WTC11 (cell line): ENCODE data around the gene EIF1AD. TPM values are rescaled to one million over a fixed set of nuclear protein-coding genes. Genes with fewer than 3 reads are reported as not detected.

Experiments
- ATAC-seq: fragments of 200-7000 bp; cut with Tn5 transposase; 2 replicates; pipeline ENCODE4 v1.10.0; 2021; ENCODE audit warnings: mild to moderate bottlenecking, moderate library complexity
- CTCF ChIA-PET: fragments of 300-600 bp; sonication (Branson Sonifier 250); formaldehyde crosslinking; loops from one replicate; lab custom pipeline; 2021; ENCODE audit warnings: antibody characterized with exemption; lab: Charles Lee
- POLR2A ChIA-PET: fragments of 350-600 bp; sonication (Branson Sonifier 250); formaldehyde crosslinking; loops from one replicate; lab custom pipeline; 2021; ENCODE audit warnings: antibody characterized with exemption; lab: Charles Lee
- DNase-seq: peaks from one replicate; pipeline ENCODE4 v3.0.0; 2021; ENCODE audit warnings: low spot score
- H3K27ac Mint-ChIP-seq: 2 replicates; pipeline ENCODE4 v1.8.0; 2021; ENCODE audit warnings: mixed read lengths
- H3K27me3 Mint-ChIP-seq: 2 replicates; pipeline ENCODE4 v1.8.0; 2021; ENCODE audit warnings: low read depth, mild to moderate bottlenecking, moderate library complexity, mixed read lengths
- H3K36me3 Mint-ChIP-seq: 2 replicates; pipeline ENCODE4 v1.8.0; 2021; ENCODE audit warnings: mixed read lengths
- H3K4me1 Mint-ChIP-seq: 2 replicates; pipeline ENCODE4 v1.8.0; 2022; ENCODE audit warnings: mixed read lengths
- H3K4me3 Mint-ChIP-seq: 2 replicates; pipeline ENCODE4 v1.8.0; 2021; ENCODE audit warnings: mild to moderate bottlenecking, moderate library complexity, mixed read lengths
- H3K9me3 Mint-ChIP-seq: 2 replicates; pipeline ENCODE4 v1.8.0; 2021; ENCODE audit warnings: mixed read lengths
- ATF6 ChIP-seq: sonication (generic); formaldehyde crosslinking; IDR thresholded peaks from 2 replicates; pipeline ENCODE4 v1.8.1; 2023; ENCODE audit warnings: mild to moderate bottlenecking, missing genetic modification reagents
- CBFB ChIP-seq: sonication (generic); formaldehyde crosslinking; IDR thresholded peaks from 2 replicates; pipeline ENCODE4 v1.8.1; 2022; ENCODE audit warnings: mild to moderate bottlenecking, low read depth, missing genetic modification reagents
- ESRRA ChIP-seq: sonication (generic); formaldehyde crosslinking; IDR thresholded peaks from 2 replicates; pipeline ENCODE4 v1.8.1; 2022; ENCODE audit warnings: mild to moderate bottlenecking, missing genetic modification reagents, borderline replicate concordance
- FOXP1 ChIP-seq: sonication (generic); formaldehyde crosslinking; IDR thresholded peaks from 2 replicates; pipeline ENCODE4 v1.8.0; 2022; ENCODE audit warnings: missing genetic modification reagents, mild to moderate bottlenecking, moderate library complexity, borderline replicate concordance
- HMGXB4 ChIP-seq: sonication (generic); formaldehyde crosslinking; IDR thresholded peaks from 2 replicates; pipeline ENCODE4 v1.8.1; 2023; ENCODE audit warnings: mild to moderate bottlenecking, moderate library complexity, missing genetic modification reagents
- KAT7 ChIP-seq: sonication (generic); formaldehyde crosslinking; IDR thresholded peaks from 2 replicates; pipeline ENCODE4 v1.8.1; 2023; ENCODE audit warnings: missing genetic modification reagents, mild to moderate bottlenecking, borderline replicate concordance
- NFE2L1 ChIP-seq: sonication (generic); formaldehyde crosslinking; IDR thresholded peaks from 2 replicates; pipeline ENCODE4 v1.8.1; 2023; ENCODE audit warnings: missing genetic modification reagents
- NFYB ChIP-seq: sonication (generic); formaldehyde crosslinking; conservative IDR thresholded peaks from 2 replicates; pipeline ENCODE4 v1.8.0; 2022; ENCODE audit warnings: low read depth, missing genetic modification reagents
- NR2C2 ChIP-seq: sonication (generic); formaldehyde crosslinking; IDR thresholded peaks from 2 replicates; pipeline ENCODE4 v1.8.0; 2022; ENCODE audit warnings: mild to moderate bottlenecking, missing genetic modification reagents
- NR3C1 ChIP-seq: sonication (generic); formaldehyde crosslinking; conservative IDR thresholded peaks from 2 replicates; pipeline ENCODE4 v1.8.1; 2023; ENCODE audit warnings: low read depth, mild to moderate bottlenecking, missing genetic modification reagents
- PRRX2 ChIP-seq: fragments of 250-450 bp; sonication (Bioruptor Pico); IDR thresholded peaks from 2 replicates; pipeline ENCODE4 v1.8.0; 2021; ENCODE audit warnings: mild to moderate bottlenecking
- RELA ChIP-seq: sonication (generic); formaldehyde crosslinking; IDR thresholded peaks from 2 replicates; pipeline ENCODE4 v1.8.1; 2022; ENCODE audit warnings: missing genetic modification reagents, mild to moderate bottlenecking, borderline replicate concordance
- RORB ChIP-seq: fragments of 250-450 bp; sonication (Bioruptor Pico); IDR thresholded peaks from 2 replicates; pipeline ENCODE4 v1.9.0; 2021; ENCODE audit warnings: mild to moderate bottlenecking
- SP1 ChIP-seq: sonication (generic); formaldehyde crosslinking; conservative IDR thresholded peaks from 2 replicates; pipeline ENCODE4 v1.8.1; 2022; ENCODE audit warnings: missing genetic modification reagents
- TEAD1 ChIP-seq: sonication (generic); formaldehyde crosslinking; IDR thresholded peaks from 2 replicates; pipeline ENCODE4 v1.8.0; 2022; ENCODE audit warnings: mild to moderate bottlenecking, missing genetic modification reagents
- TEAD4 ChIP-seq: sonication (generic); formaldehyde crosslinking; IDR thresholded peaks from 2 replicates; pipeline ENCODE4 v1.8.0; 2022; ENCODE audit warnings: mild to moderate bottlenecking, missing genetic modification reagents
- USF1 ChIP-seq: sonication (generic); formaldehyde crosslinking; IDR thresholded peaks from 2 replicates; pipeline ENCODE4 v1.8.0; 2022; ENCODE audit warnings: mild to moderate bottlenecking, missing genetic modification reagents
- USF2 ChIP-seq: sonication (generic); formaldehyde crosslinking; IDR thresholded peaks from 2 replicates; pipeline ENCODE4 v1.8.1; 2023; ENCODE audit warnings: mild to moderate bottlenecking, missing genetic modification reagents, moderate library complexity
- ZNF121 ChIP-seq: sonication (generic); formaldehyde crosslinking; IDR thresholded peaks from 2 replicates; pipeline ENCODE4 v1.8.0; 2023; ENCODE audit warnings: missing genetic modification reagents
- ZNF219 ChIP-seq: sonication (generic); formaldehyde crosslinking; IDR thresholded peaks from 2 replicates; pipeline ENCODE4 v1.8.0; 2023; ENCODE audit warnings: missing genetic modification reagents, mild to moderate bottlenecking, borderline replicate concordance
- ZNF232 ChIP-seq: sonication (generic); formaldehyde crosslinking; IDR thresholded peaks from 2 replicates; pipeline ENCODE4 v1.8.0; 2022; ENCODE audit warnings: mild to moderate bottlenecking, missing genetic modification reagents
- ZNF396 ChIP-seq: fragments of 250-450 bp; sonication (Bioruptor Pico); IDR thresholded peaks from 2 replicates; pipeline ENCODE4 v1.8.0; 2021; ENCODE audit warnings: mild to moderate bottlenecking, moderate library complexity, borderline replicate concordance
- total RNA-seq: library from RNA; stranded (reverse); gene quantifications from 3 replicates; pipeline ENCODE4 v1.2.3, GENCODE V29; 2021
- TF ChIP-seq, protein P1 (sequence below): sonication (generic); formaldehyde crosslinking; IDR thresholded peaks from 2 replicates; pipeline ENCODE4 v1.8.1; 2022; ENCODE audit warnings: mild to moderate bottlenecking, moderate library complexity, missing genetic modification reagents
- TF ChIP-seq, protein P2 (sequence below): sonication (generic); formaldehyde crosslinking; IDR thresholded peaks from 2 replicates; pipeline ENCODE4 v1.8.1; 2023; ENCODE audit warnings: mild to moderate bottlenecking, missing genetic modification reagents, borderline replicate concordance

Gene EIF1AD
- total RNA-seq, 1 experiment from 2014 or later: 37.6 TPM

DNA sequence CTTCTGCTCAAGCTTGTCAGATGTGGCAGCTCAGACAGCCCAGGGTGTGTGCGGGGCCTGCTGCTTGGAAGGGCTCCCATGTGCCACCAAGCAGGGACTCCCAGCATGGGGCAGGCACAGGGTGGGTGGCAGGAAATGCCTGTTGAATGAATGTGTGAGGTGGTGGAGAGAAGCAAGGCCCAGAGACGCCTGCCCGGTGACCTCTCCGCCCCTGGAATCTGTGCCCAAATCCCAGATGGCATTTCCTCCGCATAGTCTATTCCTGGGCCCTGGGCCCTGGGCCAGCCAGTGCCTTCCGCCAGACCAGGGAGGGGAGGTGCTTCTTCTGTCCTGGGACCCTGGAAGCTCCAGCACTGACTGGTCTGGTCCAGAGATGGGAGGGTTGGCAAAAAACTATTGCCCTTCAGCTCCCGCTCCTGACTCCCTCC lies 13.5 kb upstream of the EIF1AD start:
- no peak overlapping the region for H3K4me3 Mint-ChIP-seq
- no peaks in the 10 kb centered on the region for H3K36me3 Mint-ChIP-seq
- no peak overlapping the region for H3K27ac Mint-ChIP-seq
- H3K9me3 Mint-ChIP-seq: no peaks in the 10 kb centered on the region
- TF ChIP-seq HMGXB4 (CRISPR knock-in tag): no peak
- no peak for TF ChIP-seq NFYB (CRISPR knock-in tag)
- TF ChIP-seq NR2C2 (CRISPR knock-in tag): no peak
- TF ChIP-seq USF1 (CRISPR knock-in tag): no peak
- TF ChIP-seq TEAD4 (CRISPR knock-in tag): no peak
- TF ChIP-seq USF2 (CRISPR knock-in tag): no peak
- TF ChIP-seq, protein P1, sequence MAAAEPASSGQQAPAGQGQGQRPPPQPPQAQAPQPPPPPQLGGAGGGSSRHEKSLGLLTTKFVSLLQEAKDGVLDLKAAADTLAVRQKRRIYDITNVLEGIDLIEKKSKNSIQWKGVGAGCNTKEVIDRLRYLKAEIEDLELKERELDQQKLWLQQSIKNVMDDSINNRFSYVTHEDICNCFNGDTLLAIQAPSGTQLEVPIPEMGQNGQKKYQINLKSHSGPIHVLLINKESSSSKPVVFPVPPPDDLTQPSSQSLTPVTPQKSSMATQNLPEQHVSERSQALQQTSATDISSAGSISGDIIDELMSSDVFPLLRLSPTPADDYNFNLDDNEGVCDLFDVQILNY: no peak
- no peak for TF ChIP-seq ZNF232 (CRISPR knock-in tag)
- no peak for TF ChIP-seq PRRX2 (CRISPR knock-in tag)
- TF ChIP-seq NR3C1: no peak
- TF ChIP-seq ZNF396: no peak
- TF ChIP-seq TEAD1: no peak
- no peak for TF ChIP-seq ESRRA (CRISPR knock-in tag)
- no peak for TF ChIP-seq RELA (CRISPR knock-in tag)
- no peak for TF ChIP-seq ZNF219 (CRISPR knock-in tag)
- no peak for TF ChIP-seq ATF6
- no peak for TF ChIP-seq NFE2L1
- TF ChIP-seq, all 79 proteins: peak for 0
- peaks cover 18% of the 10 kb centered on the region for H3K27me3 Mint-ChIP-seq
- POLR2A ChIA-PET: no interaction called here
- no peaks in the 10 kb centered on the region for H3K4me1 Mint-ChIP-seq
- DNase-seq (no peak), ATAC-seq (no peak)
- CTCF ChIA-PET: interaction anchor here (0.6 to 1.6 kb wide), 4 partner anchors 30 to 235 kb away, joined by 3 to 4 read pairs (median 4); partner anchors contain the start of gene CCDC85B

DNA sequence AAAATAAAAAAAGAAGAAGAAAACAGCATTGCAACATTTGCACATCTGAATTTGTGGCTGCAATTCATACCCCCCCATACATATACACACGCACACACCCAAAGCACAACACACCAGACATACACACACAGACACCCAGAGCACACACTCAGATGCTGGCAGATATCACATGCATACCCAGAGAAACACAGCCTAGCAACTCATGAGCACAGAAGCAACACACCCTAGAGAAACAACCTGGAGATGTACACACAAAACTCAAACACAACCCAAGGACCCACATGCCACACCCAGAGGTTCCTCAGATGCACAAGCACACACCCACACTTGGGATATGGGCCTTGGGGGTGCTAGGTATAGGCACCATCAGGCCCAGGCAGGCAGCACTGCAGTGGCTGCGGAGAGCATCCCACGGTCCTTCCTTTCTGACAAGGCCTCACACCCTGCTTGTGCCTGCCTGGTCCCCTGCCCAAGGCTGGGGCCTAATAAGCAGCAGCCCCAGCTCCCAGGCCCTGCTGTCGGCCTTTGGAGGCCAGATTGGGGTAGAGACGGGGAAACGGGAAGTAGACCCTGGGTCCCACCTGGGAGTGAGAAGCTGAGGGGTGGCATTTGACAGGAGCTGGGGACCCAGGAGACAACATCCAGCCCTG lies 13.0 kb upstream of the EIF1AD start:
- ChIA-PET POLR2A (no interaction called here), CTCF (interaction anchor here (0.6 to 1.6 kb wide), 4 partner anchors 31 to 235 kb away, joined by 3 to 4 read pairs (median 4); partner anchors contain the start of gene CCDC85B)
- ATAC-seq (no peak), DNase-seq (no peak)
- Mint-ChIP-seq H3K9me3 (no peaks in the 10 kb centered on the region), H3K27ac (no peak overlapping the region), H3K4me1 (no peaks in the 10 kb centered on the region), H3K36me3 (no peaks in the 10 kb centered on the region), H3K4me3 (no peak overlapping the region), H3K27me3 (peaks cover 22% of the 10 kb centered on the region)
- TF ChIP-seq KAT7 (no peak), ZNF121 (CRISPR knock-in tag) (no peak), CBFB (CRISPR knock-in tag) (no peak), ATF6 (no peak), RORB (no peak), FOXP1 (no peak), SP1 (no peak), ESRRA (CRISPR knock-in tag) (no peak)
- TF ChIP-seq, protein P2, sequence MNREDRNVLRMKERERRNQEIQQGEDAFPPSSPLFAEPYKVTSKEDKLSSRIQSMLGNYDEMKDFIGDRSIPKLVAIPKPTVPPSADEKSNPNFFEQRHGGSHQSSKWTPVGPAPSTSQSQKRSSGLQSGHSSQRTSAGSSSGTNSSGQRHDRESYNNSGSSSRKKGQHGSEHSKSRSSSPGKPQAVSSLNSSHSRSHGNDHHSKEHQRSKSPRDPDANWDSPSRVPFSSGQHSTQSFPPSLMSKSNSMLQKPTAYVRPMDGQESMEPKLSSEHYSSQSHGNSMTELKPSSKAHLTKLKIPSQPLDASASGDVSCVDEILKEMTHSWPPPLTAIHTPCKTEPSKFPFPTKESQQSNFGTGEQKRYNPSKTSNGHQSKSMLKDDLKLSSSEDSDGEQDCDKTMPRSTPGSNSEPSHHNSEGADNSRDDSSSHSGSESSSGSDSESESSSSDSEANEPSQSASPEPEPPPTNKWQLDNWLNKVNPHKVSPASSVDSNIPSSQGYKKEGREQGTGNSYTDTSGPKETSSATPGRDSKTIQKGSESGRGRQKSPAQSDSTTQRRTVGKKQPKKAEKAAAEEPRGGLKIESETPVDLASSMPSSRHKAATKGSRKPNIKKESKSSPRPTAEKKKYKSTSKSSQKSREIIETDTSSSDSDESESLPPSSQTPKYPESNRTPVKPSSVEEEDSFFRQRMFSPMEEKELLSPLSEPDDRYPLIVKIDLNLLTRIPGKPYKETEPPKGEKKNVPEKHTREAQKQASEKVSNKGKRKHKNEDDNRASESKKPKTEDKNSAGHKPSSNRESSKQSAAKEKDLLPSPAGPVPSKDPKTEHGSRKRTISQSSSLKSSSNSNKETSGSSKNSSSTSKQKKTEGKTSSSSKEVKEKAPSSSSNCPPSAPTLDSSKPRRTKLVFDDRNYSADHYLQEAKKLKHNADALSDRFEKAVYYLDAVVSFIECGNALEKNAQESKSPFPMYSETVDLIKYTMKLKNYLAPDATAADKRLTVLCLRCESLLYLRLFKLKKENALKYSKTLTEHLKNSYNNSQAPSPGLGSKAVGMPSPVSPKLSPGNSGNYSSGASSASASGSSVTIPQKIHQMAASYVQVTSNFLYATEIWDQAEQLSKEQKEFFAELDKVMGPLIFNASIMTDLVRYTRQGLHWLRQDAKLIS (CRISPR knock-in tag): no peak
